ENCODE measurements around the gene PDXK.

The PDXK gene

GRCh38 chr21:43771698-43772424 is 52.9 kb downstream of the PDXK start:
- FAIRE-seq (no peak), DNase-seq (ENCODE audit: insufficient read length, low spot score) (no peak)
- TF ChIP-seq CTCF (IDR thresholded peaks at IDR 0.05; ENCODE audit: insufficient read depth, missing control alignments): no peak

GRCh38 chr21:43772425-43772821 is 53.5 kb downstream of the PDXK start:
- DNase-seq (ENCODE audit: insufficient read length, low spot score) (no peak), FAIRE-seq (no peak)
- TF ChIP-seq CTCF (IDR thresholded peaks at IDR 0.05; ENCODE audit: insufficient read depth, missing control alignments): no peak

GRCh38 chr21:43774163-43774562 is 55.2 kb downstream of the PDXK start:
- DNase-seq (ENCODE audit: insufficient read length, low spot score) (no peak), FAIRE-seq (no peak)
- TF ChIP-seq CTCF (IDR thresholded peaks at IDR 0.05; ENCODE audit: insufficient read depth, missing control alignments): no peak

- TF ChIP-seq CTCF (IDR thresholded peaks at IDR 0.05; ENCODE audit: insufficient read depth, missing control alignments): no peak
- DNase-seq (ENCODE audit: insufficient read length, low spot score): no peak
- no peak for FAIRE-seq
These were observed 56.3 kb downstream of the PDXK start for GRCh38 chr21:43775190-43775589.

- DNase-seq (ENCODE audit: insufficient read length, low spot score) (peak; percentile 84), FAIRE-seq (no peak)
- TF ChIP-seq CTCF (IDR thresholded peaks at IDR 0.05; ENCODE audit: insufficient read depth, missing control alignments): no peak
These were observed 57.0 kb downstream of the PDXK start, which contains the start of gene CSTB for GRCh38 chr21:43775795-43776430. Gene CSTB, minus strand, starts transcription at chr21:43776308. Its CDS starts 39 bp downstream, at chr21:43776269.

- no peak for DNase-seq (ENCODE audit: insufficient read length, low spot score)
- no peak for FAIRE-seq
- TF ChIP-seq CTCF (IDR thresholded peaks at IDR 0.05; ENCODE audit: insufficient read depth, missing control alignments): no peak
These were observed 59.0 kb downstream of the PDXK start for GRCh38 chr21:43777953-43778352.
